PC-9 (cell line): ENCODE data around the gene PTPRM. TPM values are rescaled to one million over a fixed set of nuclear protein-coding genes. Genes with fewer than 3 reads are reported as not detected.

Experiments
- BruUV-seq: library from RNA; stranded (reverse); fragments of 400-500 nt; replicated peaks from 2 replicates; lab custom pipeline; 2021; lab: Mats Ljungman, UMichigan
- CTCF ChIA-PET: fragments of 300-600 bp; sonication (Branson Sonifier 250); formaldehyde crosslinking; loops from one replicate; lab custom pipeline; 2022; ENCODE audit warnings: antibody characterized with exemption; lab: Charles Lee
- POLR2A ChIA-PET: fragments of 300-600 bp; sonication (Branson Sonifier 250); formaldehyde crosslinking; loops from one replicate; lab custom pipeline; 2022; ENCODE audit warnings: antibody characterized with exemption; ENCODE audit not compliant: unreplicated experiment; lab: Charles Lee
- DNase-seq, 2 experiments: peaks; one replicate each; pipeline versions ENCODE4 v3.0.0 to v3.0.0-alpha.2; 2015 to 2022; ENCODE audit warnings: mixed read lengths in 1 of 2
- H2AFZ ChIP-seq: fragments of 200-600 bp; sonication (generic); 2 replicates; pipeline ENCODE4 v1.8.1; 2017; ENCODE audit warnings: antibody characterized with exemption
- H3F3A ChIP-seq: fragments of 200-600 bp; sonication (generic); 2 replicates; pipeline ENCODE4 v1.8.1; 2017; ENCODE audit warnings: antibody characterized with exemption, mild to moderate bottlenecking, low read depth; ENCODE audit not compliant: insufficient read depth
- H3K27ac ChIP-seq: fragments of 200-600 bp; sonication (generic); 2 replicates; pipeline ENCODE4 v1.6.1; 2016; ENCODE audit warnings: mixed run types
- H3K27me3 ChIP-seq: fragments of 200-600 bp; sonication (generic); 2 replicates; pipeline ENCODE4 v1.6.1; 2016; ENCODE audit warnings: low read depth, mixed run types; ENCODE audit not compliant: insufficient read depth
- H3K36me3 ChIP-seq: fragments of 200-600 bp; sonication (generic); 2 replicates; pipeline ENCODE4 v1.6.1; 2016; ENCODE audit warnings: low read depth, mixed run types
- H3K4me1 ChIP-seq: fragments of 200-600 bp; sonication (generic); replicated peaks from 2 replicates; pipeline ENCODE4 v1.6.1; 2016; ENCODE audit warnings: mixed run types; ENCODE audit not compliant: insufficient read depth
- H3K4me2 ChIP-seq: fragments of 200-600 bp; sonication (generic); 2 replicates; pipeline ENCODE4 v1.6.1; 2017; ENCODE audit warnings: mixed run types
- H3K4me3 ChIP-seq: fragments of 200-600 bp; sonication (generic); 2 replicates; pipeline ENCODE4 v1.6.1; 2016; ENCODE audit warnings: mixed run types
- H3K79me2 ChIP-seq: fragments of 200-600 bp; sonication (generic); 2 replicates; pipeline ENCODE4 v1.6.1; 2017; ENCODE audit warnings: low read depth, mixed run types
- H3K9me2 ChIP-seq: fragments of 200-600 bp; sonication (generic); 2 replicates; pipeline ENCODE4 v1.8.1; 2017; ENCODE audit warnings: mild to moderate bottlenecking; ENCODE audit not compliant: insufficient read depth
- H3K9me3 ChIP-seq: fragments of 200-600 bp; sonication (generic); 2 replicates; pipeline ENCODE4 v1.8.1; 2016; ENCODE audit warnings: low read depth; ENCODE audit not compliant: insufficient read depth
- H4K20me1 ChIP-seq: fragments of 200-600 bp; sonication (generic); 2 replicates; pipeline ENCODE4 v1.8.1; 2017; ENCODE audit not compliant: insufficient read depth
- EZH2 ChIP-seq: fragments of 200-600 bp; sonication (generic); IDR thresholded peaks from 2 replicates; pipeline ENCODE4 v1.8.0; 2017; ENCODE audit warnings: antibody characterized with exemption, low read depth
- intact Hi-C: fragments of 100-400 bp; cut with micrococcal nuclease; formaldehyde crosslinking; loops from one replicate; pipeline ENCODE4 v1.10.0; 2022; ENCODE audit not compliant: unreplicated experiment
- total RNA-seq: library from RNA; stranded (reverse); gene quantifications from 2 replicates; pipeline ENCODE4 v1.2.3, GENCODE V29; 2021
- TF ChIP-seq, protein P1 (sequence below): fragments of 200-600 bp; sonication (generic); conservative IDR thresholded peaks from 2 replicates; pipeline ENCODE4 v1.6.1; 2017; ENCODE audit warnings: mixed run types, antibody characterized with exemption, mild to moderate bottlenecking, moderate library complexity

Gene PTPRM
- total RNA-seq, 1 experiment from 2014 or later = 32.5 TPM

DNA sequence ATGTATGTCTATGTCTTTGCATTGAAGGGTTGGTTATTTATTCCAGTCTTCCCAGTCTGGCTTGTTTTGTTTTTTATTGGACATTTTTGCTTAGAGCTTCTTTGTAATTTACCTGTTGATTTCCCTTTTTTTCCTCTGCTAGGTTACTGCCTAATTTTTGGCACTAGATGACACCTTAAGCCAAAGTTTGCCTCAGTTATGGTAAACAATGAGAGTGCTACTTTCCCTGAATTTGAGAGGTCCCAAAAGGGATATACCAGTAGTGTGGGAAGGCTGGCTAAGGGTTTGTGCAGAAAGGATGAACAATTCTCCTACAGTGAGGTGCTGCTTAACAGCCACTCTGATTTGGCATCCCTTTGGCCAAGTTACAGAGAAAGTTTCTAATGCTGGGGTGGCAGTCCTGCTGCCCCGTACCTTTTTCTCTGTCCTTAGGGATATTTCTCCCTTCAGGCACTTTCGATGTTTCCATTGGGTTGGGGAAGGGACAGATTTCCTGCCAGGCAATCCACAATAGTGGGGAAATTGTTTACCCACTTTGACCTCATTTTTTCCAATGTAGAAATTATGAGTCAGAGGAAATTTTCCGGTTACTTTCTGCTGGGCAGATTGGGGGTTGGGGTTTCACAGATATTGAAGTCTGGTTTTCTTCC is 354.9 kb downstream of the PTPRM start:
- intact Hi-C loops = loop anchor here (1.0 to 5.0 kb wide), 4 partner anchors 24 to 110 kb away; no protein-coding TSS in a partner anchor
- peaks cover 51% of the 10 kb centered on the region for H3K4me1 ChIP-seq
- H3K79me2 ChIP-seq = peaks cover 3% of the 10 kb centered on the region; the same call in 1 of the 2 replicates
- peaks cover 8% of the 10 kb centered on the region for H3K9me3 ChIP-seq
- peaks cover 13% of the 10 kb centered on the region for H3K36me3 ChIP-seq
- no peak for TF ChIP-seq EZH2
- TF ChIP-seq, protein P1, sequence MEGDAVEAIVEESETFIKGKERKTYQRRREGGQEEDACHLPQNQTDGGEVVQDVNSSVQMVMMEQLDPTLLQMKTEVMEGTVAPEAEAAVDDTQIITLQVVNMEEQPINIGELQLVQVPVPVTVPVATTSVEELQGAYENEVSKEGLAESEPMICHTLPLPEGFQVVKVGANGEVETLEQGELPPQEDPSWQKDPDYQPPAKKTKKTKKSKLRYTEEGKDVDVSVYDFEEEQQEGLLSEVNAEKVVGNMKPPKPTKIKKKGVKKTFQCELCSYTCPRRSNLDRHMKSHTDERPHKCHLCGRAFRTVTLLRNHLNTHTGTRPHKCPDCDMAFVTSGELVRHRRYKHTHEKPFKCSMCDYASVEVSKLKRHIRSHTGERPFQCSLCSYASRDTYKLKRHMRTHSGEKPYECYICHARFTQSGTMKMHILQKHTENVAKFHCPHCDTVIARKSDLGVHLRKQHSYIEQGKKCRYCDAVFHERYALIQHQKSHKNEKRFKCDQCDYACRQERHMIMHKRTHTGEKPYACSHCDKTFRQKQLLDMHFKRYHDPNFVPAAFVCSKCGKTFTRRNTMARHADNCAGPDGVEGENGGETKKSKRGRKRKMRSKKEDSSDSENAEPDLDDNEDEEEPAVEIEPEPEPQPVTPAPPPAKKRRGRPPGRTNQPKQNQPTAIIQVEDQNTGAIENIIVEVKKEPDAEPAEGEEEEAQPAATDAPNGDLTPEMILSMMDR = no peak
- no peaks in the 10 kb centered on the region for H3K9me2 ChIP-seq
- peak overlapping the region; percentile 78 for H3K4me2 ChIP-seq
- no peaks in the 10 kb centered on the region for H3K27me3 ChIP-seq
- peak overlapping the region; percentile 100 for H3K27ac ChIP-seq
- TSS peak; percentile 89 for BruUV-seq
- H4K20me1 ChIP-seq = no peaks in the 10 kb centered on the region
- H3K4me3 ChIP-seq = peak overlapping the region; percentile 44; the same call in 1 of the 2 replicates
- peaks cover 18% of the 10 kb centered on the region for H3F3A ChIP-seq
- CTCF ChIA-PET = no interaction called here
- peak; percentile 41 to 88 for DNase-seq
- peak overlapping the region; percentile 5; the same call in 1 of the 2 replicates for H2AFZ ChIP-seq
- POLR2A ChIA-PET = no interaction called here

DNA sequence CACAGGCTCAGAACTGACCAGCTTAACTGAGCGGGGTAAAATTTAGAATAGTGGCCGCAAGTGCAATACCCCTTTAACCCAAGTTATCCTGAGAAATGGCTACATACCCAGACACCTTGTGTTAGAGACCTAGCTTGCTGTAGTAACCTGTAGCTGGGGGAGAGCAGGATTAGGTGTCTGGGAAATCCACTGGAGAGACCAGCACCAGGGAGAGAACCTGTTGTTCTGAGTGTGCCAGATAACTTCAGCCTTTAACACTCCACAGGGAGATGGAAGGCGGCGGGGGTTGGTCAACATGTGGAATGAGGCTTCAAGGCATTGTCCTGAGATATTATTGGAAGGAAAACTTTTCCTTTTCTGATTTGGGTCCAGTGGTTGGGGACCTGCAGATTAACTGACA is 356.0 kb downstream of the PTPRM start:
- Histone ChIP-seq H3F3A (peaks cover 18% of the 10 kb centered on the region), H3K4me2 (peak overlapping the region; percentile 78), H3K79me2 (peaks cover 3% of the 10 kb centered on the region; the same call in 1 of the 2 replicates), H3K27me3 (no peaks in the 10 kb centered on the region), H3K9me2 (no peaks in the 10 kb centered on the region), H3K4me1 (peaks cover 51% of the 10 kb centered on the region), H4K20me1 (no peaks in the 10 kb centered on the region), H3K4me3 (no peak overlapping the region), H3K27ac (peak overlapping the region; percentile 100), H2AFZ (no peak overlapping the region), H3K36me3 (peaks cover 13% of the 10 kb centered on the region), H3K9me3 (peaks cover 8% of the 10 kb centered on the region)
- no TSS peak for BruUV-seq
- intact Hi-C loops = loop anchor here (5.0 kb wide), 1 partner anchor 46 kb away; no protein-coding TSS in a partner anchor
- DNase-seq = no peak
- ChIA-PET CTCF (interaction anchor here (0.5 kb wide), 1 partner anchor 19 kb away, joined by 5 read pairs; no protein-coding TSS in a partner anchor), POLR2A (interaction anchor here (0.6 kb wide), 1 partner anchor 27 kb away, joined by 9 read pairs; no protein-coding TSS in a partner anchor)
- TF ChIP-seq, protein P1 = no peak
- TF ChIP-seq EZH2 = no peak

DNA sequence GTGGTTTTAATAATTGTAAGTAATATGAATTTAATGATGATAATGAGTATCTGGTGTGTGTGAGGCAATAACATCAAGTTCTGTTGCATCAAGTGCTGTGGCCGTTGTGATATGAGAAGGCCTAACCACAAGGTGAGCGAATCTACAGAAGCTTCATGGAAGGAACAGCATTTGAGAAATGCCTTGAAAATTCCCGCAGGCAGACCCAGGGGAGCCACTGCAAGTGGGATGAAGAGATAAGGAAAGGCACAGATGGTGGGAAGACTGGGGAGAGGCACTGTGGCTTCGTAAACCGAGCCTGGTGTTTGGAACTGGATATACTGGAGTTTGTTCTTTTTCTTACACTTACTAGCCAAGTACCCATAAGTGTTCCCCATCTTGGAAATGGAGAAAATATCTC is 357.5 kb downstream of the PTPRM start:
- Histone ChIP-seq H3K9me3 (peaks cover under 1% of the 10 kb centered on the region), H3K27ac (peak overlapping the region; percentile 100; the same call in 1 of the 2 replicates), H3K79me2 (peaks cover 3% of the 10 kb centered on the region; the same call in 1 of the 2 replicates), H3K36me3 (peaks cover 10% of the 10 kb centered on the region), H4K20me1 (no peaks in the 10 kb centered on the region), H3K4me1 (peaks cover 48% of the 10 kb centered on the region), H2AFZ (no peak overlapping the region), H3K27me3 (no peaks in the 10 kb centered on the region), H3K9me2 (no peaks in the 10 kb centered on the region), H3K4me3 (no peak overlapping the region), H3K4me2 (no peak overlapping the region), H3F3A (peaks cover 18% of the 10 kb centered on the region)
- no TSS peak for BruUV-seq
- intact Hi-C loops = loop anchor here (5.0 kb wide), 1 partner anchor 47 kb away; no protein-coding TSS in a partner anchor
- no peak for DNase-seq
- POLR2A ChIA-PET = interaction anchor here (0.7 kb wide), 1 partner anchor 404 kb away, joined by 4 read pairs; no protein-coding TSS in a partner anchor
- no peak for TF ChIP-seq EZH2
- CTCF ChIA-PET = no interaction called here
